Brain microvascular endothelial cell (primary cell): ENCODE results near the gene RFC4.

Experiments used
- DNase-seq: peaks from one replicate; pipeline ENCODE4 v3.0.0-alpha.2; 2020
- H3K27ac ChIP-seq: fragments of 250-450 bp; sonication (Bioruptor Pico); 2 replicates; pipeline ENCODE4 v1.5.1; 2020; ENCODE audit warnings: mild to moderate bottlenecking, moderate library complexity
- H3K27me3 ChIP-seq: fragments of 250-450 bp; sonication (Bioruptor Pico); replicated peaks from 2 replicates; pipeline ENCODE4 v1.5.1; 2020; ENCODE audit warnings: mild to moderate bottlenecking
- H3K36me3 ChIP-seq: fragments of 250-450 bp; sonication (Bioruptor Pico); replicated peaks from 2 replicates; pipeline ENCODE4 v1.5.1; 2020; ENCODE audit warnings: mild to moderate bottlenecking
- H3K4me3 ChIP-seq: 2 replicates; pipeline ENCODE4 v1.5.1; 2011; ENCODE audit warnings: low read depth, mild to moderate bottlenecking, control low read depth, low read length, moderate library complexity
- in situ Hi-C: cut with HindIII; loops from 2 replicates; pipeline ENCODE4 v1.10.0; 2017; ENCODE audit warnings: low sequenced_read_pairs, low pct_ligation_motif_present
- TF ChIP-seq, protein P1 (sequence below): IDR thresholded peaks from 2 replicates; pipeline ENCODE4 v1.5.1; 2011; ENCODE audit warnings: low read depth, mild to moderate bottlenecking, moderate library complexity, low read length, control low read depth, inconsistent platforms; ENCODE audit errors: missing control alignments

Gene RFC4

DNA sequence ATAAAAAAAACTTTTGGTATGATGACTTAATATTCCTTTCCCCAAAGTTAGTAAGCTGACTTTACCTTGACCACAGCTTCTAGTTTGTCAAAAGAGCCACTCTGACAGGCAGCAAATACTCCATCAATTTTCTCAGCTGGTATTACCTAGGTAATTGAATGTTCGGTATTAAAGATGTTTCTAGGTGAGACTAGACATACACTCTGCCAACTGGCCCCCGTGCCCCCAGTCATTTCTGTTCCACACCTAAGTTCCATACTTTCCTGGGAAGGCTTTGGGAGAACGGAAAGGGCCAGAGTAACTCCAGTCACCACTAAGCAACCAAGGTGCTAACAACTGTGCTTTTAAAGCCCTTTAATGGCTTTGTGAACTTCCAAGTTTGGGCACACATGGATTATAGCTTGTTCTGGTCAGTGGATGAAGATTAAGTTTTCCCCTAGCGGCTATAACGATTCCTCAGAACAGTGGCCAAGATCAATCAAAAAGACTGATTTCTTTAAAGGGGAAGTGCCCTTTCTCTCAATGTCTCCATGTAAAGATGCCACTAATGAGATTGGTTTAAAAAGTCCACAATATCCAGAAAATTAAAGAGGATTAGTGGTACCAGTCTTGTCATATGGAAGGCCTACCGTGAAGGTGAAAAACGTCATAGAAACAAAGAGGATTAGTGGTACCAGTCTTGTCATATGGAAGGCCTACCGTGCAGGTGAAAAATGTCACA, 15.9 kb downstream of the RFC4 start:
- no peak overlapping the region for H3K27ac ChIP-seq
- TF ChIP-seq, protein P1, sequence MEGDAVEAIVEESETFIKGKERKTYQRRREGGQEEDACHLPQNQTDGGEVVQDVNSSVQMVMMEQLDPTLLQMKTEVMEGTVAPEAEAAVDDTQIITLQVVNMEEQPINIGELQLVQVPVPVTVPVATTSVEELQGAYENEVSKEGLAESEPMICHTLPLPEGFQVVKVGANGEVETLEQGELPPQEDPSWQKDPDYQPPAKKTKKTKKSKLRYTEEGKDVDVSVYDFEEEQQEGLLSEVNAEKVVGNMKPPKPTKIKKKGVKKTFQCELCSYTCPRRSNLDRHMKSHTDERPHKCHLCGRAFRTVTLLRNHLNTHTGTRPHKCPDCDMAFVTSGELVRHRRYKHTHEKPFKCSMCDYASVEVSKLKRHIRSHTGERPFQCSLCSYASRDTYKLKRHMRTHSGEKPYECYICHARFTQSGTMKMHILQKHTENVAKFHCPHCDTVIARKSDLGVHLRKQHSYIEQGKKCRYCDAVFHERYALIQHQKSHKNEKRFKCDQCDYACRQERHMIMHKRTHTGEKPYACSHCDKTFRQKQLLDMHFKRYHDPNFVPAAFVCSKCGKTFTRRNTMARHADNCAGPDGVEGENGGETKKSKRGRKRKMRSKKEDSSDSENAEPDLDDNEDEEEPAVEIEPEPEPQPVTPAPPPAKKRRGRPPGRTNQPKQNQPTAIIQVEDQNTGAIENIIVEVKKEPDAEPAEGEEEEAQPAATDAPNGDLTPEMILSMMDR = peak; percentile 30
- no peak for DNase-seq
- H3K36me3 ChIP-seq = peaks cover 49% of the 10 kb centered on the region
- in situ Hi-C loops = no loop called here
- H3K4me3 ChIP-seq = no peak overlapping the region
- H3K27me3 ChIP-seq = no peaks in the 10 kb centered on the region

DNA sequence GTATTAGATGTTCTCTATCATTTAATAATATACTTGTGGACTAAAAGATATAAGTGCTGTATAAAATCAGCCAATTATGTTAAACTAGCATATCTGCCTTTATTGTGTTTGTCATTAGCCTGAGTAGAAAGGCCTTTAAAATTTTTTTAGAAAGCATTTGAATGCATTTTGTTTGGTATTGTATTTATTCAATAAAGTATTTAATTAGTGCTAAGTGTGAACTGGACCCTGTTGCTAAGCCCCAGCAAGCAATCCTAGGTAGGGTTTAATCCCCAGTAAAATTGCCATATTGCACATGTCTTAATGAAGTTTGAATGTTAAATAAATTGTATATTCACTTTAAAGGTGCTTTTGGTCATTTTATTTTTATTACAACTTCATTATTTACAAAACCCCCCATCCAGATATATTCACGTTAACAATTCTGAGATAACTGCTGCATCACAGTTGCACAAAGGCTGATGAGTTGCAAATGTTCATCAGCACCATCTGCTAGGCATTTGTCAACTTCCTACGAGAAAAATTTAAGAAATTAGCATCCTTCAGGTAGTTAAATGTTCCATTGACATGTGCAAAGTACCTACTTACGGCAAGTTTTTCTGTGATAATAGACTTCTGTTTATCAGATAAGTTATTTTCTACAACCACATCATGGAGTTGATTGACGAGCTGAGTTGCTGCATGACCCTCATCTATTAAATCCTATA, 16.6 kb downstream of the RFC4 start:
- in situ Hi-C loops = no loop called here
- Histone ChIP-seq H3K36me3 (peaks cover 57% of the 10 kb centered on the region), H3K27me3 (no peaks in the 10 kb centered on the region), H3K27ac (no peak overlapping the region), H3K4me3 (no peak overlapping the region)
- DNase-seq = no peak
- TF ChIP-seq, protein P1 = no peak

DNA sequence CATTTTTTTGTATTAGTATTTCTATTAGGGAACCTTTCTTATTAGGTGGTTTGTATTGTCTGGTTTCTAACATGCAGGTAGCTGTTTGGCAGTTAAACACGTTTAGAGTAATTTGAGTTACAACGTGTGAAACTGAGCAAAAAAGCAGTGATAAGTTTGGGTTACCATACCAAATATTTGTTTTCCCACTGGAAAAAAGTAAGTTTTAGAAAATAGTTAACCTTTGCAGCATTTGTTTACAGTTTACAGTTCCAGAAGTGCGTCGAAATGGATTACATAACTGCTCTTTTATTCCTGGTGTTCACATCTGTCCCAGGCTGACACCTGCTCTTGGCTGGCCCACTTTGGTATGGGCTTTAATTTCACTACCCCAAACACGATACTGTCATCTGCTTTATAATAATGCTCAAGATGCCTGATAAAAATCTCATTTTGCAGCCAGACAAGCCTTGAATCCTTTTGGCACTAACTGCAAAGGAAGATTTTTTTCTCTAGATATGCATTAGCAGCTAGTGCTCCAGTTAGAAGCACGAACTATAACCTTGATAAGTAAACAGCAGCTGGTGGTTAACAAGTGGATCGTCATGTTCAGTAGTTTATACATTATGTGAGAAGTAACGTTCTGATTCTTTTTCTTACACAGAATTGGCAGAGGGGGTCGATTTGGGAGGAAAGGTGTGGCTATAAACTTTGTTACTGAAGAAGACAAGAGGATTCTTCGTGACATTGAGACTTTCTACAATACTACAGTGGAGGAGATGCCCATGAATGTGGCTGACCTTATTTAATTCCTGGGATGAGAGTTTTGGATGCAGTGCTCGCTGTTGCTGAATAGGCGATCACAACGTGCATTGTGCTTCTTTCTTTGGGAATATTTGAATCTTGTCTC, 17.6 kb downstream of the RFC4 start:
- H3K27ac ChIP-seq = no peak overlapping the region
- no peak overlapping the region for H3K4me3 ChIP-seq
- TF ChIP-seq, protein P1 = no peak
- H3K27me3 ChIP-seq = no peaks in the 10 kb centered on the region
- in situ Hi-C loops = no loop called here
- DNase-seq = no peak
- H3K36me3 ChIP-seq = peaks cover 65% of the 10 kb centered on the region

DNA sequence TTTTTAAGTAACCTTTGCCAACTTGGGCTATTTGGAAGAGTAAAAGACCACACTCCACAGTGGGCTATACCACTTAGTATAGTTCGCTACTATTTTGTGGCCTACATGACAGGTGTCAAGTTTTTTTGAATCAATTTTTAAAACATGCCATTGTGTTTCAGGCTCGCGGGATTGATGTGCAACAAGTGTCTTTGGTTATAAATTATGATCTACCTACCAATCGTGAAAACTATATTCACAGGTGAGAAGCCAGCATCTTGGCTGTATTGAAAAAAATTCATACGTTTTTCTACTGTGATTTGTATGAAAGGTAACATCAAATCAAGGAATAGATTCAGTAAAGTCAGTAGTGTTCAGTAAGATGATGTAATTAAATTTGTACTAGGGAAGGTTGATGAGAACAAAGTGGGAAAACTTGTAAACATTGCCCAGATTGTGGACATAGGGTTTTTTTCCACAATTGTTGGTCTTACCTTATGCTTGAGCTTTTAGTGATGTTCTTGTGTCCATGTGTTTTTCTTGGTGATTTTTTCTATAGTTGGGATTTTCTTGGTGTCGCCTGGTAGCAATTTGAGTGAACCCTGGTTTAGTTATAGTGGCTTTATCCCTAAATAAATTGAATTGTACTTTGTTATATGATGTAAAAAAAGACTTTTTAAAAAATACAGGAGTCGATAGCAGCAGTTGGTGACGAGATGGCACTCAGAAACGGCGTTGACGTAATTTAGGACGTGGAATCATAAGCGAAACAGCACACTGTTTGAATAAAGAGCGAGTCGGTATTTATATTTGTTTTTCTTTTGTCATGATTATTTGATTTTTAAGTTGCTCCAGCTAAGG, 18.4 kb downstream of the RFC4 start:
- peak overlapping the region; percentile 75 for H3K4me3 ChIP-seq

GRCh38 chr3:186786922-186787321, 19.4 kb downstream of the RFC4 start:
- no peak for DNase-seq
- TF ChIP-seq, protein P1 = no peak
- peak overlapping the region; percentile 75 for H3K4me3 ChIP-seq
- H3K36me3 ChIP-seq = peaks cover 68% of the 10 kb centered on the region
- H3K27ac ChIP-seq = no peak overlapping the region
- H3K27me3 ChIP-seq = no peaks in the 10 kb centered on the region
- in situ Hi-C loops = no loop called here

More for the DNA sequence above, 18.4 kb downstream of the RFC4 start:
- TF ChIP-seq, protein P1 = no peak
- Histone ChIP-seq H3K27ac (no peak overlapping the region), H3K27me3 (no peaks in the 10 kb centered on the region), H3K36me3 (peaks cover 68% of the 10 kb centered on the region)
- no peak for DNase-seq
- in situ Hi-C loops = no loop called here
